Measurements from ENCODE around the gene CSNK1A1L.

The CSNK1A1L gene

DNA sequence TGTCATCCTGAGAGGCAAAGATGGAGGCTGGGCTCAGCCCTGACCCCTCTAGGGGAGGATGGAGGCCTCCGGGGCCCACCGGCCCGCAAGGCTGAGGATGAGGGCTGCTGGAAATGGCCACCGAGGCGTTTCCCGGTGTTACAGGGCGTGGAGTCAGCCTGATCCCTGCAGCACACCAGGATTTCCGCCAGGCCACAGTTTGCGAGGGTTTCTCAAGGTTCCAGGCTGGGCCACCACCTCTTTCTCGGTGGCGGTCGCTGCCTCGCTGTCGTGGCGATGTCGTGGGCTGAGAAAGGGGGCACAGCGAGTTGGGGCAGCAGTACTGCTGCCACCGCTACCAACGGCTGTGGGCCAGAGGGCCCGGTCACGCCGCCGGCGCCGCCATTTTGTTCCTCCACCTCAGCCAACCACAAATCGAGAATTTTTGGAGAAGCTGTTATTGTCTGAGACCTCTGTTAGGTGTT lies at the start of gene CSNK1A1L:
Gene CSNK1A1L, minus strand, starts transcription at position 414 of the 464 bp plus-strand sequence. Its CDS starts 408 bp downstream, at position 6.
- no peak for DNase-seq (ENCODE audit: low read depth, low spot score)

DNA sequence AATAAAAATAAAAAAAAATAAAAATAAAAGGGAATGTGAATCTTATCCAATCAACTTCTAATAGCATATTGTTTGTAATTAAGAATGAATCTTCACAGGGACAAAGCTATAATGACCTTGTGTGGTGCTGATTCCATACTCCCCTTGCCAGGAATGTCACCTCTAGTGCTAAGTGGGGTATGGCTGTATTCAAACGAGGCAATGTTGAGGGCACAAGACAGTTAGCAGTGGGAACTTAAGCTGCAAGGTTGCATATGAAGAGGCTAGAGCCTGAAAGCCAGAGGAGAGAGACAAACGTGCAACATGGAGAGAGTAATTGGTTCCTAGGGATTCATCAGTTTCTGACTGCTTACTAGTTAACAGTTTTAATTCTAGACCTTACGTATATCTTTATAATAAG lies 43.9 kb upstream of the CSNK1A1L start:
- DNase-seq (ENCODE audit: low read depth, low spot score): no peak

DNA sequence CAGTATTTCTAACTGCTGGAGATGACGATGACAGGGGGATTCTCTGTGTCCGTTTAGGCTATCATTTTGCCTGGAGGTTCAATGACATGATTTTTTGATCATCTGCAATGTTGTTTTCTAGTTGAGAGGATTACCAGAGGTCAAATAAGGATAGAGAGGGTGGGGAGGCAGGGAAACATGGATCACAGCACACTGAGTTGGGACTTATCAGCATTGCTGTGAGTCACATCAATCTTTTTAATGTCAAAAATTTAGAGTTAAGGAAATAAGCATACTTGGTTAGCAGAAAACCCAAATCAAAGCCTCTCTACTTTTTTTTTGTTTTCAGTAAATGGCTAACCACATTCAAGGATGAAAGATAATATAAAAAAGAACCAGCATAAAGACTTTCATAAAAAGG lies 43.0 kb upstream of the CSNK1A1L start:
- no peak for DNase-seq (ENCODE audit: low read depth, low spot score)

DNA sequence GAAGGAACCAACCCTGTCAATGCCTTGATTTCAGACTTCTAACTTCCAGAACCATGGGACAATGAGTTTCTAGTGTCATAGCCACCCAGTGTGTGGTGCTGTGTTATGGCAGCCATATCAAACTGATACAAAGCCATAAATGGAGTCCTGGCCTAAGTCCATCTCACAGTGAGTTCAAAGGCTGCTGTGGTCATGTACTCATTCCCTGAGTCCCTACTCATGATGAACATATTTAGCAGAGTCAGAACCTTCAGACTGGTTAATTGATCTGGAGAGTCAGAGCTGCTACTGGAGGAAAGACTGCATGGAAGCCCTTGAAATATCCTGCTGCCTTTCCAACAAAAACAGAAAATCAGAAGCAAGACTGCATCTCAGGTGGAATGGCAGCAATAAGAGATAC lies 39.2 kb upstream of the CSNK1A1L start:
- no peak for DNase-seq (ENCODE audit: low read depth, low spot score)

DNA sequence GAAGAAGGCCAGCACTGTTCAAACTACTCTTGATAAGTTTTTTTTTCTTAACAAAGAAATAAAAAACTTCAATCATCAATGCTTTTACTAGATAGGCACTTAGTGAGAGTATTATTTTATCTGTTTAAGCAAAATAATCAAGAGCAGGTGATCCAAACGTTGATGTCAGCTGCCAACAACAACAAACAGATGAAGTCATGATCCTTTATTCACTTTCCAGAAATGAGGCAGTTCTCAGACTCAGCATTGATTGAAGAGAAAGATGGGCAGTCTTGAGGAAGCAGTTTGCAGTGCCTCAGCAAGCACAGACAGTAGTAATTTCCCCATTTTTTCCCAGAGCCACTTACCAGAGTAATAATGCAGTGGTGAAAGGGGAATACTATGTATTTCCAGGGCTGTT lies 38.4 kb upstream of the CSNK1A1L start:
- DNase-seq (ENCODE audit: low read depth, low spot score): peak; percentile 30

DNA sequence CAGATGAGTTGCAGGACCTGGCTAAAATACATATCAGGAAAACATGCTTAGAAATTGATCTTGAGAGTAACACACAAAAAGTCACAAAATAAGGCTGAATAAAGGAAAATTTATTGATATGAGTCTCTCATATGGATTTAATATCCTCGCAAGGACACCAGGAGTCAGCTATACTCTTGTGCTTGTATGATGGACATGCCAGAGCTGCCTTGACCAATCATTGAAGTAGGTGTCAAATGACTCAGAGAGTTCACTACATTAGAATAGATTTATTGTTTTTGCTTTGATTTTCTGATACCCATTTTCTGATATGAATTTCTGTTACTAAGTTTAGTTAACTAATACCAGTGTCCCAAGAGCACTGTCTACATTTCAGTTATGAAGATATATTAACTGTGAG lies 37.4 kb upstream of the CSNK1A1L start:
- DNase-seq (ENCODE audit: low read depth, low spot score): no peak

DNA sequence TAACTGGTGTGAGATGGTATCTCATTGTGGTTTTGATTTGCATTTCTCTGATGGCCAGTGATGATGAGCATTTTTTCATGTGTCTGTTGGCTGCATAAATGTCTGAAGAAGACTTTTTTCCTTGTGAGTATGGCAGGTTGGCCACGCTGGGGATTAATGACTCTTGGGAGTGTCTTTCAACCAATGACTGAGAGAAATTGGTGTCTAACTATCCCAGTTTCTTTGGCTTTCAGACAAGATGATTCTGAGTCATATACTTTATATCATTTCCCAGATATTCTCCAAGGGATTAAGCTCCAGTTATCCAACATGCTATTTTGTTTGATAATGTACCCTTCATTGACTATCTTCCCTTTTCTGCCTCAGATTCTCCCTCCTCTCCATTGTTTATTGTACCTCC lies 35.5 kb upstream of the CSNK1A1L start:
- no peak for DNase-seq (ENCODE audit: low read depth, low spot score)

DNA sequence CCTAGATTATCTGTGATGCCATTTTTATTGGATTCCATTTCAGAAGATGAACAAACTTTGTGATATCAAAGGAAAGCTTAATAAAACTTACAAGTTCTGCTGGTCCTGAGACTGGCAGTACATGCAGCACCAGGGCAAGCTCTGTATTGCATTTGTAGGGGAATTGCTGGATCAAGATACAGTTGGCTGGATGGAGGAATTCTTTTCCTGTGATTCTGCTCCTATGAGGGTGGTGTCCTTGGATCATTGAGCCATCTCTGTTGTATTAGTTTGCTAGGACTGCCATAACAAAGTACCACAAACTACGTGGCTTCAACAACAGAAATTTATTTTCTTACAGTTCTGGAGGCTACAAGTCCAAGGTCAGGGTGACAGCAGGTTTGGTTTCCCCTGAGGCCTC lies 33.9 kb upstream of the CSNK1A1L start:
- DNase-seq (ENCODE audit: low read depth, low spot score): no peak

DNA sequence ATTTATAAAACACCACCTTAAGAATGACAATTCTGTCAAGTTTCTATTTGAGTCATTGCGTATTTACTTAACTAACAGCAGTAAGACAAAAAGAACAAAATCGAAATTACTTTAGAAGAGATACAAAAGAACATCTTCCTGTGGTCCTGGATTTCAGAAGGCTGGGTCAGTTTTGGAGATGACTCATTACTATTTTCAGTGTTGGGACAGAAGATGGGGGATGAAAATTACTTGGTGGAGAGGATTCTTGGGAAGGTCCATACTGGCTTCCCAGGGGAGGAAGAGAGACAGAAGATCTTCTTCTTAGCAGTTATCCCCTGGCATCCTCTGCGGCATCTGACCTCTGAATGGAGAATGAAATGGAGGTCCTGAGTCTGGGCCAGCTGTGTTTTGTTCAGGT lies 33.5 kb upstream of the CSNK1A1L start:
- DNase-seq (ENCODE audit: low read depth, low spot score): no peak

DNA sequence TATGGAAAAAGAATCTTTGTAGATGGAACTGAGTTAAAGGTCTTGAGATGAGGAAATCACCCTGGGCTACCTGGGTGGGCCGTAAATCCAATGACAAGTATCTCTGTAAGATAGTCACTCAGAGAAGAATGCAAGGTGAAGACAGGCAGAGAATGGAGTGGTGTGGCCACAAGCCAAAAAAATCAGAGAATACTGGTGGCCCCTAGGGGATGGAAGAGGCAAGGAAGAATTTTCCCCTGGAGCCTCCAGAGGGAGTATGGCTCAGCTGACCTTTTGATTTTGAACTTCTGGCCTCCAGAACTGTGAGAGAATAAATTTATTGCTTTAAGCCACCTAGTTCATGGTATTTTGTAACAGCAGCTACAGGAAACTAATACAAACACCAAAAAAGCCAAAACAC lies 32.7 kb upstream of the CSNK1A1L start:
- no peak for DNase-seq (ENCODE audit: low read depth, low spot score)

DNA sequence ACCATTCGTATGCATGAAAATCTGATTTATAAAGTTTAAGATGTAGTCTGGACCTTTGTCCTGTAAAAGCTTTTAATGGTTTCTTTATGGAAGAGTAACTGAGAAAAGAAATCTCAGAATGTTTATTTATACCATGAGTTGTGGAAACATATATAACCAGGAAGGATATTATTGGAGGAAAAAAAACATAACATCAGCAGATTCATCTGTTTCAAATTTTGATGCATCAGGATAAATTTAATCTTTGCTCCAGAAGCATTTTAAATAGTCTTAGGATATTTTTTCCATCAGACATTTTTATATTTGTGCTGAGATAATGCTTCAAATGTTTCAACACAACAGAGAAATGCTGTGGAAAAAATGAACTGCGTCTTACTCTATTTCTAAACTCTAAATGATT lies 31.2 kb upstream of the CSNK1A1L start:
- no peak for DNase-seq (ENCODE audit: low read depth, low spot score)

DNA sequence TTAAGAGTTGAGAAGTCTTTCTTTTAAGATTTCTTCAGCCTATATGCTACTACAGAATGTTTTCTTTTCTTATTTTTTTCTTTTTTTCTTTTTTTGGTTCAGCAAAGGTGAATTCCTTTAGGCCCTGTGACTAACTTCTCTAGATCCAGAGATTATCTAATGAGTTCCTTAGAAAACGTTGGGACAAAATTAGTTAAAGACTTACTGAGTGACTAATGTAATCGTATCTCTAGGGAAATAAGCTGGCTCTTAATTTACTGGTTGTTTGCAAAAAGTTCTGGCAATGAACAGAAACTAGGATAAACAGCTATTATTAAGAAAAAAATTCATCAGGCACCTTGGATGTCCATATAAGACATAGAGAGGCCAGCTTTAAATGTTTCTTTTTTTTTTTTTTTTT lies 30.7 kb upstream of the CSNK1A1L start:
- DNase-seq (ENCODE audit: low read depth, low spot score): no peak

DNA sequence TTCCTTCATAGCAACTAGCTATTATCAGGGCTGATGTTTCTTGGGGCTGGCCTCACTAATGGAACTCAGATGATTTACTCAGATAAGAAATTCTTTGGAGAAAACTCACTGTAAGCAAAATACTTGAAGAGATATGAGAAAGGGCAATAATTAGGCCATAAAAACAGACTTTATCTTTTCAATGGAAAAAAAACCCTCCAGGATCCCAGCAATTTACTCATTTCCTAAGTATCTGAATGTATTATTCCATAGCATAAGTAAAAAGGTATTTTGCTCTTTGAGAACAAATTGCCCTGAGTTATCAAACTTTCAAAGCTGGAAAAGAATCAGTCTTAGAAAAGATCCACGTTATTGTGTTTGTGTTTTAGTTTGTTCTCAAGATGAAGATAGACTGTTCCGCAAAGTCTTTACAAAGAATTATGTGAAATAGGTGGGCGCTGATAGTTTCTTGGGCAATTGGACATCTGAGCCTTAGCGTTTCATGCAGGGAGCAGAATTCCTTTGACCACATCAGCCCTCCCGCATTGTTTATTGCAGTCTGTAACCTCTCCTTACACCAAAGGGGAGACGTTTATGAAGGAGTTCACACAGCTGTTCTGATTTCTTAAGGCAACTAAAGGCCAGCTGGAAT lies 29.1 kb upstream of the CSNK1A1L start:
- DNase-seq (ENCODE audit: low read depth, low spot score): peak; percentile 21

DNA sequence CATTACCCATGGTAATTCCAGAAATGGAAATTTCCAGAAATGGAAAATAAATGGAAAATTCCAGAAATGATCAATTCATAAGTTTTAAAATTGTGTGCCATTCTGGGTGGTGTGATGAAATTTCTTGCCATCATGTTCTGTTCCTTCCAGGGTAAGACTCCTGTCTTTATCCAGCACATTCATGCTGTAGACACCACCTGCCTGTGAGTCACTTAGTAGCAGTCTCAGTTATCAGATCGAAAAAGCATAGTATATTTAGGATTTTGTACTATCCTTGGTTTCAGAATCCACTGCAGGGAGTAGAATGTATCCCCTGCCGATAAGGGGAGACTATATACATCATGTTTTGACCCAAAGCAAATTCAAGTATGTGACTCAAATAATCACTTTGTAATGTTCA lies 26.7 kb upstream of the CSNK1A1L start:
- no peak for DNase-seq (ENCODE audit: low read depth, low spot score)

DNA sequence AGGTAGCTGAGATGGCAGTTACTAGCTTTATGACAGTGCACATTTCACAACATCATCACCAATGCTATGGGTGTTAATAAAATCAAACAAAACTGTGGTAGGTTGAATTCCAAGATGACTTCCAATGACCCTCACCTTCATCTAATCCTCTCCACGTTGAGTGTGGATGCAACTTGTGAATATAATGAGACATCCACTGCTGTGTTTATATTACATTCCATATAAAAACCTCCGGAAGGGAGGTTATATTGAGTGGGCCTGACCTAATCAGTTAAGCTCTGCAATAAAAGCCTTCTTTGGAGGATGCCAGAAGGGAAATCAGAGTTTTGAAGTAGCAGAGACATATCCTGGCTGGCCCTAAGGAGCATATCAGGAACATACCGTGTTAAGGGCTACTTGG lies 25.6 kb upstream of the CSNK1A1L start:
- no peak for DNase-seq (ENCODE audit: low read depth, low spot score)

DNA sequence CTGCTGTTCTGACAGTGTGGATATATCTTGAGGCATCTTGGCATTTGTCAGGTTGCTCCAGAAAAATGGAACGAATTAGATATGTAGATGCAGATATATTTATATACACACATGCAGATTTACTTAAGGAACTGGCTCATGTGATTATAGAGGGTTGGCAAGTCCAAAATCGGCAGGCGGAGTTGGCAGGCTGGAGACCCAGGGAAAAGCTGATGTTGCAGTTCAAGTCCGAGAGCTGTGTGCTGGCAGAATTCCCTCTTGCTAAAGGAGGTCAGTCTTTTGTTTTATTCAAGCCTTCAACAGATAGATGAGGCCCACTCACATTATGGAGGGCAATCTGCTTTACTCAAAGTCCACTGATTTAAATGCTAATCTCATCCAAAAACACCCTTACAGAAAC lies 24.4 kb upstream of the CSNK1A1L start:
- DNase-seq (ENCODE audit: low read depth, low spot score): no peak

DNA sequence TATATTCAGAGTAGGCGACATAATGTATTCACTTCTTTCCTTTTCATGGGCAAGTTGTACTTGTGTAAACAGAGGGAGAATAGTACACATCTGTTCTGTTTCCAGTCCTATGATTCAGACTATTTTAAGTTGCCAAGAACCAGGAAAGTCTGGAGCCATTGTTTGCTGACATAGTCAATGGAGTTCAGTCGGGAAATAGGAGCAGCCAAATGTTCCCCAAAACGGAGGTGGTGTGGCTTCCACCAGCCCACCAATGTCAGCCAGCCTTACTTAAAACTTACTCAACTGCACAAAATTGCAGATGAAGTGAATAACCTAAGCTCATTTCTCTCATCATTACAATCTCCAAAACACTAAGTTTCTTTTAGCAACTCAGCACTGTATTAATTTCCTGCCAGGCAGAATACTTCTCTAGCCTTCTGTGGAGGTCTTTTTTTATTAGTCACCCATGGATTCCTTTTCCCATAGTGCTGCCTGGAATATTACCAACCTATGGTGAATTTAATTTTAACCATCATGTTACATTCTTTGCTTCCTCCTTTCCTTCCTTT lies 22.3 kb upstream of the CSNK1A1L start:
- DNase-seq (ENCODE audit: low read depth, low spot score): peak; percentile 57

DNA sequence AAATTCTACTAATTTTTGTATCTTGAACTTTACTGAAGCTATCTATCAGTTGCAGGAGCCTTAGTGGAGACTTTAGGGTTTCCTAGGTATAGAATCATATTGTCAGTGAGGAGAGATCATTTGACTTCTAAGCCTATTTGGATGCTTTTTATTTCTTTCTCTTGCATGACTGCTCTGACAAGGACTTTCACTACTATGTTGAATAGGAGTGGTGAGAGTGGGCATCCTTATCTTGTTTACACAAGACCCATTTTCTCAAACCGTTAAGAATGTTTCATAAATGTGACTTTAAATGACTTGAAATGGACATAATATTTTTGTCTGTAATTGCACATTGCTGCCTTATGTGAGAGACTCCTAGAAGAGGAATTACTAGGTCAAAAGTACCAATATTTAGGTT lies 17.9 kb upstream of the CSNK1A1L start:
- no peak for DNase-seq (ENCODE audit: low read depth, low spot score)

DNA sequence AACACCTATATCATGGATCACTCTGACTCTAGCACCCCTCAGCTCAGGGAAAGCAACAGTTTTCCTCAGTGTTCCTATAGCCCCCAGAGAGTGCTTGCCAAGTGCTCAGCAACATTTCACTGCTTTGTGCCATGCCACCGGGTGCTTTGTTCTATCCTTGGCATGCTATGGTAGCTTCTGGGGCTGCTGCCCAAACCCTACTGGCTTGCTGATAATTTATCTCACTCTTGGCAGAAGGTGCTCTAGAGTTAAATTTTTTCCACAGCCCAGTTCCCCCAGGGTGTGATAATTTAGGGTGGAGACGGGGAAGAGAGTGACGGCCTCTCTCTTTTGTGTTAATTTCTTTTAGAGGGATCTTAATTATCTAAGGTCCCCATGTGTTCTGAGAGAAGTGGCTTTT lies 12.6 kb upstream of the CSNK1A1L start:
- DNase-seq (ENCODE audit: low read depth, low spot score): no peak

DNA sequence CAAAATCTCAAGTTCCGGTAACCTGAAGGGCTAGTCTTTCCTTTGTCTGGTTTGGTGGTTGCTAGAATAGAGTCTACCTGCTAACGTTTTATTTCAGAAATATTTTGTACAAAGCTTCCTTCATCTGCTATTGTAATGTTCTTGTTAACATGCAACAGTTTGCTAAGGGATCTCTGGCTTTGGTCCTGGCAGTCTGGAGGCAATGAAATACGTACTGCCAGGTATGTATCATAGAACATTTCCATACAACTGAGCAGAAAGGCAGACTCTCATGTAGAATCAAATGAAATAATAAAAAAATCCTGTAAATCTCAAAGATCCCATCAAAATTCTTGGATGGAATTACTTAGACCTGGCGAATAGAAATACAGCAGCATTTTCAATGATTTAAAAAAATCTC lies 8.8 kb upstream of the CSNK1A1L start:
- DNase-seq (ENCODE audit: low read depth, low spot score): no peak

DNA sequence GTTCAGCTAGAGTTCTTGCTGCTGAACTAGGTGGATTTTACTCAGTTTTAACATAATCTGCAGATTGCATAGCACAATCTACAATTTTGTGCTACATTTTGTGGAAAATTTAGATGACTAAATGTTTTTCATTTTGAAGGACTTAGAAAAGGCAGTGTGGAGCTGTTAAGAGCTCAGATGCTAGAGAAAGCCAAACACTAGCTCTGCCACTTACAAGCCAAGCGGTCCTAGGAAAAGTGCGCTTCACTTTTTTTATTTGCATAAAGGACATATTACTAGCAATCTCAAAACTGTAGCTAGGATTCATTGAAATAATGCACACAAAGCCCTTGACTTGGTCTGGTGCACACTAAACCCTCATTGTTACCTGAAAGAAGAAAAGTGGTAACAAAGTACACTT lies 8.1 kb upstream of the CSNK1A1L start:
- no peak for DNase-seq (ENCODE audit: low read depth, low spot score)

DNA sequence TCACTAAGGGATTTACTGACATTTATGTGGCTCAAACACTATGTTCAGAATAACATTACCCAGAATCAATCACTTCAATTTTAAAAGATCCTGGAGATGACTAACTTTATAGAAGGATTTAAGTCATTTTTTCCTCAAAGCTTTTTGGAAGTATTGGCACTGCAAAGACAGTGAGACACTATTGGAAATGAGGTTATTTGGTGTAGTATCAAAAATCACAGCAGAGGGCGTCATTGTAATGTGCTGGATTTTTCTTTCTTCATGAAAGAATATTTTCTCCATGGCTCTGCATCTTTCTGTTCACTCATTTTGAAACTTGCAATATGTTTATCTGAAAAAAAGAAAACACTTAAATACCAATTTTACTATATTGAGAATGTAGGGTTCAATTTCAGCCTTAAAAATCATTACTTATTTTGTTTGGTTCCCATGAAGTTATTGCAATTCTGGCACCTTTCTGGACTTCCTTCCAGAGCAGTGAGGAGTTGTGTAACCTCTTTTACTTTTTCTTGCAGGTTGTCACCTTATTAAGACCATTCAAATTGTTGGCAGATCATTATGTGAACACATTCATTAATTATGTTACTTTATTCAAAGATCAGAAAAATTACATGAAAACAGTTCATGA lies 3.7 kb upstream of the CSNK1A1L start:
- DNase-seq (ENCODE audit: low read depth, low spot score): peak; percentile 10

DNA sequence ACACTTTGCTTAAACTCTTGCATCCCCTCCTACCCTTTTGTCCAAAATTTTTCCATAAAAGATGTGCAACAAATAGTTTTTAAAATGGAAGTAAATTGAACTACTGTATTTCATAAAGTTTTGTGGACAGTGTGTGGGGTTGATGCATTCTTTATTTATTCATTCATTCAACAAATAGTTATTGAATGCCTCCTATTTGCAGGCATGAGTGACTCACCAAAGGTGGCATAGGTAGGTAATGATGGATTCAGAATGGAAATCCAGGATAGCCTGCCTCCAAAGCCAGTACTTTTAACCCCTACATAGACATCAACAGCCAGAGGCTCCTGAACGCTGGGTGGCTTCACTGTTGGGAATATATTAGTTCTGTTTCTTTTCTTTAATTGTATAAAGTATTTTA lies 2.4 kb upstream of the CSNK1A1L start:
- no peak for DNase-seq (ENCODE audit: low read depth, low spot score)

Data from brain pericyte (primary cell).